PC-3 (cell line): ENCODE results near the gene CD58. TPM values are rescaled to one million over a fixed set of nuclear protein-coding genes. Genes with fewer than 3 reads are reported as not detected.

ENCODE experiments used
- ATAC-seq: fragments of 200-7000 bp; cut with Tn5 transposase; 2 replicates; pipeline ENCODE4 v1.9.1; 2020; ENCODE audit warnings: mild to moderate bottlenecking, moderate library complexity
- BruUV-seq: library from RNA; stranded (reverse); fragments of 400-500 nt; replicated peaks from 2 replicates; lab custom pipeline; 2021; lab: Mats Ljungman, UMichigan
- CTCF ChIA-PET: fragments of 300-600 bp; sonication (Branson Sonifier 250); formaldehyde crosslinking; loops from one replicate; lab custom pipeline; 2022; ENCODE audit warnings: antibody characterized with exemption; lab: Charles Lee
- POLR2A ChIA-PET: fragments of 300-600 bp; sonication (Branson Sonifier 250); formaldehyde crosslinking; loops from one replicate; lab custom pipeline; 2022; ENCODE audit warnings: antibody characterized with exemption; ENCODE audit not compliant: unreplicated experiment; lab: Charles Lee
- DNase-seq: peaks from one replicate; pipeline ENCODE4 v3.0.0-alpha.2; 2015
- H2AFZ ChIP-seq: fragments of 300-600 bp; sonication (generic); 2 replicates; pipeline ENCODE4 v1.6.0; 2016; ENCODE audit warnings: antibody characterized with exemption, low read length
- H3F3A ChIP-seq: fragments of 300-600 bp; sonication (generic); one replicate; pipeline ENCODE4 v1.6.0; 2017; ENCODE audit warnings: antibody characterized with exemption, low read length, control low read depth, mild to moderate bottlenecking; ENCODE audit not compliant: unreplicated experiment
- H3K27ac ChIP-seq: fragments of 300-600 bp; sonication (generic); 2 replicates; pipeline ENCODE4 v1.5.1; 2016; ENCODE audit warnings: mild to moderate bottlenecking, low read length
- H3K27me3 ChIP-seq: fragments of 300-600 bp; sonication (generic); 2 replicates; pipeline ENCODE4 v1.6.1; 2016; ENCODE audit warnings: low read length, mixed read lengths
- H3K36me3 ChIP-seq: fragments of 300-600 bp; sonication (generic); 2 replicates; pipeline ENCODE4 v1.6.1; 2016; ENCODE audit warnings: low read depth, mixed run types, low read length, mixed read lengths
- H3K4me1 ChIP-seq: fragments of 300-600 bp; sonication (generic); 2 replicates; pipeline ENCODE4 v1.5.1; 2016; ENCODE audit warnings: low read length; ENCODE audit not compliant: insufficient read depth
- H3K4me2 ChIP-seq: fragments of 300-600 bp; sonication (generic); 2 replicates; pipeline ENCODE4 v1.6.0; 2016; ENCODE audit warnings: low read length
- H3K4me3 ChIP-seq: fragments of 300-600 bp; sonication (generic); 2 replicates; pipeline ENCODE4 v1.5.1; 2016; ENCODE audit warnings: mild to moderate bottlenecking, low read length, mixed read lengths
- H3K79me2 ChIP-seq: fragments of 300-600 bp; sonication (generic); 2 replicates; pipeline ENCODE4 v1.6.1; 2017; ENCODE audit warnings: low read length, mixed read lengths
- H3K9ac ChIP-seq: fragments of 300-600 bp; sonication (generic); 2 replicates; pipeline ENCODE4 v1.6.0; 2016; ENCODE audit warnings: mild to moderate bottlenecking, low read length
- H3K9me2 ChIP-seq: fragments of 300-600 bp; sonication (generic); replicated peaks from 2 replicates; pipeline ENCODE4 v1.6.1; 2016; ENCODE audit warnings: mixed run types, low read length, mixed read lengths
- H3K9me3 ChIP-seq: fragments of 300-600 bp; sonication (generic); 2 replicates; pipeline ENCODE4 v1.6.1; 2016; ENCODE audit warnings: low read length, mixed read lengths
- H4K20me1 ChIP-seq: fragments of 300-600 bp; sonication (generic); 2 replicates; pipeline ENCODE4 v1.6.1; 2016; ENCODE audit warnings: low read length, mixed read lengths
- EZH2 ChIP-seq: fragments of 300-600 bp; sonication (generic); IDR thresholded peaks from one replicate; pipeline ENCODE4 v1.6.1; 2017; ENCODE audit warnings: antibody characterized with exemption, mild to moderate bottlenecking, low read length; ENCODE audit not compliant: unreplicated experiment
- EZH2phosphoT487 ChIP-seq: fragments of 300-600 bp; sonication (generic); IDR thresholded peaks from 2 replicates; pipeline ENCODE4 v1.6.1; 2018; ENCODE audit warnings: mild to moderate bottlenecking, antibody characterized with exemption, low read length, borderline replicate concordance
- intact Hi-C: fragments of 100-400 bp; cut with micrococcal nuclease; formaldehyde crosslinking; loops from 2 replicates; pipeline ENCODE4 v1.9.0; 2023
- total RNA-seq: library from RNA; depleted of rRNA; stranded (reverse); fragments of >200 nt; gene quantifications from 2 replicates; pipeline ENCODE4 v1.2.3, GENCODE V29; 2014
- TF ChIP-seq, protein P1 (sequence below): fragments of 300-600 bp; sonication (generic); conservative IDR thresholded peaks from 2 replicates; pipeline ENCODE4 v1.5.1; 2017; ENCODE audit warnings: antibody characterized with exemption, low read depth, mild to moderate bottlenecking, low read length

Gene CD58
- total RNA-seq, 1 experiment from 2014 or later, result 26.9 TPM

DNA sequence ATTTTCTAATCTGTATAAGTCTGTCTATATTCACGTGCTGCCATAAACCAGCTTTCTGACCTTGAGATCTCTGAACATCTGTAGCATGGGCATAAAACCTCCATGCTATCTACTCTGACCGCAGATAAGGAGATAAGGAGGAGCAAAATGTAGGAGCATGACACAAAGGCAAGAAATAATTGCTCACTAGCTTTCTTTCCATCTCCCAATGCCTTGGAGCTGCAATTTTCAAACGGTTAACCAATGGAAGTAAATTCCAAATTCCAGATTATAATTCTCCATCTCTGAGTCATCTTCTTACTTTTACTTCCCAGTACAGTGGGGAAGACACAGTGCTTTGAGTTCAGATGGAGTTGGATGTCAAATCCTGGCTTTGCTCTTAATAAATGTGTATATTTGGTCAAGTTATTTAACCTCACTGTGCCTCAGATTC lies 41.6 kb downstream of the CD58 start:
- Histone ChIP-seq H4K20me1 (no peaks in the 10 kb centered on the region), H3K27me3 (no peaks in the 10 kb centered on the region), H3K9me3 (no peaks in the 10 kb centered on the region), H3F3A (no peaks in the 10 kb centered on the region), H3K4me3 (no peak overlapping the region), H2AFZ (no peak overlapping the region), H3K4me1 (no peaks in the 10 kb centered on the region), H3K79me2 (no peaks in the 10 kb centered on the region), H3K4me2 (no peak overlapping the region), H3K9ac (no peak overlapping the region), H3K27ac (no peak overlapping the region), H3K9me2 (no peaks in the 10 kb centered on the region), H3K36me3 (peaks cover 19% of the 10 kb centered on the region; the same call in 1 of the 2 replicates)
- intact Hi-C loops, result no loop called here
- DNase-seq (no peak), ATAC-seq (no peak)
- POLR2A ChIA-PET, result interaction anchor here (0.6 kb wide), 1 partner anchor 40 kb away, joined by 14 read pairs; no protein-coding TSS in a partner anchor
- no TSS peak for BruUV-seq
- TF ChIP-seq EZH2phosphoT487, result no peak
- TF ChIP-seq EZH2, result no peak
- TF ChIP-seq, protein P1, sequence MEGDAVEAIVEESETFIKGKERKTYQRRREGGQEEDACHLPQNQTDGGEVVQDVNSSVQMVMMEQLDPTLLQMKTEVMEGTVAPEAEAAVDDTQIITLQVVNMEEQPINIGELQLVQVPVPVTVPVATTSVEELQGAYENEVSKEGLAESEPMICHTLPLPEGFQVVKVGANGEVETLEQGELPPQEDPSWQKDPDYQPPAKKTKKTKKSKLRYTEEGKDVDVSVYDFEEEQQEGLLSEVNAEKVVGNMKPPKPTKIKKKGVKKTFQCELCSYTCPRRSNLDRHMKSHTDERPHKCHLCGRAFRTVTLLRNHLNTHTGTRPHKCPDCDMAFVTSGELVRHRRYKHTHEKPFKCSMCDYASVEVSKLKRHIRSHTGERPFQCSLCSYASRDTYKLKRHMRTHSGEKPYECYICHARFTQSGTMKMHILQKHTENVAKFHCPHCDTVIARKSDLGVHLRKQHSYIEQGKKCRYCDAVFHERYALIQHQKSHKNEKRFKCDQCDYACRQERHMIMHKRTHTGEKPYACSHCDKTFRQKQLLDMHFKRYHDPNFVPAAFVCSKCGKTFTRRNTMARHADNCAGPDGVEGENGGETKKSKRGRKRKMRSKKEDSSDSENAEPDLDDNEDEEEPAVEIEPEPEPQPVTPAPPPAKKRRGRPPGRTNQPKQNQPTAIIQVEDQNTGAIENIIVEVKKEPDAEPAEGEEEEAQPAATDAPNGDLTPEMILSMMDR, result no peak
- CTCF ChIA-PET, result no interaction called here

DNA sequence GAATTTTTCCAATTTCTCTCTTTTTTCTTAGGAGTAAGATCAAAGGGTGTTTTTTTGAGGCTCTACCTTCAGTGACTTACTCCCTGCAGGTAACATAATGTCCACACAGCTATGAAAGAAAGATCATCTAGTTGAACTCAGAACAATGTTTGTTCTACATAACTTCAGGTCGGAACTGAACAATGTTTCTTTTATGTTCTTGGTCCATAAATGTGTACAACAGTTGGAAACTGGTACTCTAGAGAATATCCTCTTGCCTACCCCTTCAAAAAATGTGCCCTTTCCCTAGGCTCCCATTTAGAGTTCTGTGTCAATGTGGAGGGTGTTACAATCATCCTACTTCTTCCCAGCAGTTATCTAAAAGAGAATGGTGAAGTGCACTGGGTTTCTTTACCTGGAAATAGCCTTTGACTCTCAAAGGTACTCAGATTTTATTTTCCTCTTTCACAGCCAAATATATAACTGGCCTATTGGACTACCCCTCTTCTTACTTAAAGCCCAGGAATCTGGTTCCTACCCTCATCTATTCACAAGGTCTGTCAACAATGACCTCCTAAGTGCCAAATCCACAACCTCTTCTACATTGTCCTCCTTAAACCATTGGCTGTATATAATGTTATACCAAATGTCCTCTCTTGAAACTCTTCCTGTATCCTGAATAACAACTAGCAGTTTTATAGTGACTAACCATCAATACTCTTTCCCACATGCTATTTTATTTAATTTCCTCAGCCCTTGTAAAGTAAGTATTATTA lies 42.3 kb downstream of the CD58 start:
- intact Hi-C loops, result no loop called here
- BruUV-seq, result no TSS peak

More for the DNA sequence above, 42.3 kb downstream of the CD58 start:
- ChIA-PET CTCF (no interaction called here), POLR2A (interaction anchor here (0.6 kb wide), 1 partner anchor 41 kb away, joined by 14 read pairs; no protein-coding TSS in a partner anchor)
- DNase-seq (no peak), ATAC-seq (no peak)
- TF ChIP-seq EZH2 (no peak), EZH2phosphoT487 (no peak)
- TF ChIP-seq, protein P1, result no peak
- Histone ChIP-seq H2AFZ (no peak overlapping the region), H3K36me3 (peaks cover 12% of the 10 kb centered on the region; the same call in 1 of the 2 replicates), H3K4me1 (no peaks in the 10 kb centered on the region), H3K9me3 (no peaks in the 10 kb centered on the region), H3K27me3 (no peaks in the 10 kb centered on the region), H4K20me1 (no peaks in the 10 kb centered on the region), H3F3A (no peaks in the 10 kb centered on the region), H3K4me2 (no peak overlapping the region), H3K79me2 (no peaks in the 10 kb centered on the region), H3K4me3 (no peak overlapping the region), H3K9me2 (no peaks in the 10 kb centered on the region), H3K9ac (no peak overlapping the region), H3K27ac (no peak overlapping the region)
